Smooth muscle cell (in vitro differentiated cells): ENCODE measurements around the gene UGGT1. TPM values are rescaled to one million over a fixed set of nuclear protein-coding genes. Genes with fewer than 3 reads are reported as not detected.

Experiments used
- DNase-seq: peaks from one replicate; lab custom pipeline; 2025; ENCODE audit not compliant: unreplicated experiment; lab: John Stamatoyannopoulos, UW
- H2AFZ ChIP-seq: fragments of 200-600 bp; sonication (generic); 2 replicates; pipeline ENCODE4 v1.6.0; 2016; ENCODE audit warnings: antibody characterized with exemption, low read depth, mild to moderate bottlenecking
- H3F3A ChIP-seq: fragments of 200-600 bp; sonication (generic); 2 replicates; pipeline ENCODE4 v1.6.0; 2017; ENCODE audit warnings: antibody characterized with exemption, low read depth
- H3K27ac ChIP-seq: fragments of 200-600 bp; sonication (generic); 2 replicates; pipeline ENCODE4 v1.5.1; 2016; ENCODE audit warnings: low read depth, mild to moderate bottlenecking
- H3K27me3 ChIP-seq: fragments of 200-600 bp; sonication (generic); 2 replicates; pipeline ENCODE4 v1.6.1; 2016; ENCODE audit warnings: low read depth, mild to moderate bottlenecking
- H3K36me3 ChIP-seq: fragments of 200-600 bp; sonication (generic); 2 replicates; pipeline ENCODE4 v1.5.1; 2016; ENCODE audit warnings: low read depth
- H3K4me1 ChIP-seq: fragments of 200-600 bp; sonication (generic); 2 replicates; pipeline ENCODE4 v1.5.1; 2016; ENCODE audit warnings: low read depth
- H3K4me2 ChIP-seq: fragments of 200-600 bp; sonication (generic); 2 replicates; pipeline ENCODE4 v1.6.0; 2016; ENCODE audit warnings: mild to moderate bottlenecking
- H3K4me3 ChIP-seq: fragments of 200-600 bp; sonication (generic); 2 replicates; pipeline ENCODE4 v1.5.1; 2016; ENCODE audit warnings: mild to moderate bottlenecking
- H3K79me2 ChIP-seq: fragments of 200-600 bp; sonication (generic); 2 replicates; pipeline ENCODE4 v1.6.0; 2016; ENCODE audit warnings: low read depth, mild to moderate bottlenecking
- H3K9ac ChIP-seq: fragments of 200-600 bp; sonication (generic); 2 replicates; pipeline ENCODE4 v1.6.0; 2016; ENCODE audit warnings: low read depth
- H3K9me3 ChIP-seq: fragments of 200-600 bp; sonication (generic); replicated peaks from 2 replicates; pipeline ENCODE4 v1.5.1; 2016; ENCODE audit warnings: low read depth
- H4K20me1 ChIP-seq: fragments of 200-600 bp; sonication (generic); 2 replicates; pipeline ENCODE4 v1.6.0; 2016; ENCODE audit warnings: low read depth
- CTCF ChIP-seq: fragments of 200-600 bp; sonication (generic); IDR thresholded peaks from 2 replicates; pipeline ENCODE4 v1.5.1; 2017; ENCODE audit warnings: borderline replicate concordance, mild to moderate bottlenecking, antibody characterized with exemption; ENCODE audit not compliant: insufficient read depth, poor library complexity, severe bottlenecking
- WGBS: methylation state at CpG from one replicate; pipeline ENCODE4 v1.1.7; 2016; ENCODE audit warnings: low lambda C conversion rate; 5-methylcytosine and 5-hydroxymethylcytosine counted together
- polyA plus RNA-seq: library from polyadenylated mRNA; unstranded; fragments of >200 nt; fragmentation: Nextera tagmentation; extraction: Ambion mirVana; gene quantifications from 2 replicates; pipeline ENCODE4 v1.2.1, GENCODE V29; 2016
- total RNA-seq: library from RNA; depleted of rRNA; stranded (reverse); fragments of >200 nt; gene quantifications from 2 replicates; pipeline ENCODE4 v1.2.3, GENCODE V29; 2014

The UGGT1 gene
- total and polyA plus RNA-seq, 2 experiments from 2014 or later = 14.3 to 46.3 TPM

GRCh38 chr2:128219891-128220290 lies 128.9 kb downstream of the UGGT1 start:
- H3K9ac ChIP-seq = no peak overlapping the region
- no peaks in the 10 kb centered on the region for H3F3A ChIP-seq
- no peak overlapping the region for H3K27ac ChIP-seq
- H3K79me2 ChIP-seq = no peaks in the 10 kb centered on the region
- no peak overlapping the region for H3K4me3 ChIP-seq
- DNase-seq = no peak
- H3K4me2 ChIP-seq = no peak overlapping the region
- H3K9me3 ChIP-seq = no peaks in the 10 kb centered on the region
- no peaks in the 10 kb centered on the region for H4K20me1 ChIP-seq
- H3K4me1 ChIP-seq = no peaks in the 10 kb centered on the region
- no peaks in the 10 kb centered on the region for H3K36me3 ChIP-seq
- no peak for TF ChIP-seq CTCF
- no peak overlapping the region for H2AFZ ChIP-seq
- WGBS = 77% methylated on average over 8 of the region's 8 CpGs
- H3K27me3 ChIP-seq = no peaks in the 10 kb centered on the region

GRCh38 chr2:128227862-128228261 lies 136.9 kb downstream of the UGGT1 start:
- H3K4me2 ChIP-seq = no peak overlapping the region
- H3K9ac ChIP-seq = no peak overlapping the region
- WGBS = 96% methylated on average over 1 of the region's 1 CpG
- H3K27me3 ChIP-seq = peaks cover 11% of the 10 kb centered on the region
- no peaks in the 10 kb centered on the region for H3F3A ChIP-seq
- H4K20me1 ChIP-seq = no peaks in the 10 kb centered on the region
- no peak for TF ChIP-seq CTCF
- no peak for DNase-seq
- H3K4me3 ChIP-seq = no peak overlapping the region
- no peaks in the 10 kb centered on the region for H3K4me1 ChIP-seq
- no peaks in the 10 kb centered on the region for H3K79me2 ChIP-seq
- no peak overlapping the region for H2AFZ ChIP-seq
- H3K36me3 ChIP-seq = no peaks in the 10 kb centered on the region
- H3K27ac ChIP-seq = no peak overlapping the region
- H3K9me3 ChIP-seq = no peaks in the 10 kb centered on the region

- DNase-seq = no peak
- Histone ChIP-seq H2AFZ (no peak overlapping the region), H3K36me3 (no peaks in the 10 kb centered on the region), H3K27me3 (peaks cover 11% of the 10 kb centered on the region), H3K4me3 (no peak overlapping the region), H3K27ac (no peak overlapping the region), H3F3A (no peaks in the 10 kb centered on the region), H3K4me2 (no peak overlapping the region), H3K9me3 (no peaks in the 10 kb centered on the region), H4K20me1 (no peaks in the 10 kb centered on the region), H3K79me2 (no peaks in the 10 kb centered on the region), H3K4me1 (no peaks in the 10 kb centered on the region), H3K9ac (no peak overlapping the region)
- TF ChIP-seq CTCF = no peak
Measured at GRCh38 chr2:128228894-128229293, 137.9 kb downstream of the UGGT1 start.

- peak overlapping the region; percentile 93 for H2AFZ ChIP-seq
- H3K27ac ChIP-seq = no peak overlapping the region
- H3K9ac ChIP-seq = peak overlapping the region; percentile 10
- no peaks in the 10 kb centered on the region for H3K9me3 ChIP-seq
- H3K4me3 ChIP-seq = peak overlapping the region; percentile 80
- peaks cover 10% of the 10 kb centered on the region for H3F3A ChIP-seq
- H3K4me2 ChIP-seq = peak overlapping the region; percentile 90
- 3% methylated on average over 73 of the region's 84 CpGs for WGBS
- H3K36me3 ChIP-seq = no peaks in the 10 kb centered on the region
- H3K27me3 ChIP-seq = peaks cover 11% of the 10 kb centered on the region
- peak; percentile 73 for TF ChIP-seq CTCF
- H3K4me1 ChIP-seq = peaks cover 4% of the 10 kb centered on the region
- H4K20me1 ChIP-seq = no peaks in the 10 kb centered on the region
- no peaks in the 10 kb centered on the region for H3K79me2 ChIP-seq
- peak; percentile 37 for DNase-seq
Measured at GRCh38 chr2:128232965-128233789, 142.2 kb downstream of the UGGT1 start.
